HG03558 (cell line): ENCODE measurements around the gene MAD1L1.

Experiments
- ATAC-seq: cut with Tn5 transposase; IDR thresholded peaks from one replicate; pipeline ENCODE4 v1.9.1; 2021; ENCODE audit warnings: moderate number of reproducible peaks; ENCODE audit not compliant: unreplicated experiment; ENCODE audit errors: extremely low read depth

Gene MAD1L1

DNA sequence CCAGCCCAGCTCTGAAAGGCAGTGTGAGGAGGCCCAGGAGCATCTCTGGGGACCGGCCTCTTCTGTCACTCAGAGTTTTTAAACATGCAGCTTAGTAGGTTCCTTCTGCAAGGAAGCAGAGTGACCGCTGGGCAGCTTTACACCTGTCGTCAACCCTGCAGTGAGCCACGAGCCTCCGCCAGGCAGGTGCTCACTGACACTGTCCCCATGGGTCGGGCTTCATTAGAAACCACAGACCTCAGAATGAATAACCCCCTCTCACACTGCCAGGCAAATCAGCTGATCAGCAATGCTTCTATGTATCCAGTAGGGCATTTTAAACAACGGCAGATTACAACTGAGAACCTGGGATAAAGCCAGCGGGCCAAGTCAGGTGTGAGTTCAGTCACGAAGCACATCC, 106.1 kb downstream of the MAD1L1 start:
- ATAC-seq, result no peak

DNA sequence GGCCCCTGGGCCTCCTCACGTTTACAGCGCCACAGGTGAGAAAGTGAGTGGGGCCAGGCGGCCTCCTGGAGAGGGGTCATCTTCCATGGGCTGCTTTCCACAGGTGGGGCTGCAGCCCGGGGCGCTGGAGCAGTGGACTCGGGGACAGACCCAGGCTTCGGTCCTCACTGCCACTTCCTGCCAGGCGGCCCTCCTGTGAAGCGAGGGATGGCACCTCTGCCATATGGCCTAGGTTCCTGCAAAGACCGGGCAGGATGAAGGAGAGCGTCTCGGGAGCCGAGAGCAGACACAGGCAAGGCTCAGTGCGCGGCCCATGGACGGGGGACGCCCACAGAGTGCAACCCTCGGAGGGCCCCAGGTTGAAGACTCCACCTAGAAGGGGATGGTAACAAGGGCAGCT, 106.8 kb downstream of the MAD1L1 start:
- ATAC-seq, result no peak

DNA sequence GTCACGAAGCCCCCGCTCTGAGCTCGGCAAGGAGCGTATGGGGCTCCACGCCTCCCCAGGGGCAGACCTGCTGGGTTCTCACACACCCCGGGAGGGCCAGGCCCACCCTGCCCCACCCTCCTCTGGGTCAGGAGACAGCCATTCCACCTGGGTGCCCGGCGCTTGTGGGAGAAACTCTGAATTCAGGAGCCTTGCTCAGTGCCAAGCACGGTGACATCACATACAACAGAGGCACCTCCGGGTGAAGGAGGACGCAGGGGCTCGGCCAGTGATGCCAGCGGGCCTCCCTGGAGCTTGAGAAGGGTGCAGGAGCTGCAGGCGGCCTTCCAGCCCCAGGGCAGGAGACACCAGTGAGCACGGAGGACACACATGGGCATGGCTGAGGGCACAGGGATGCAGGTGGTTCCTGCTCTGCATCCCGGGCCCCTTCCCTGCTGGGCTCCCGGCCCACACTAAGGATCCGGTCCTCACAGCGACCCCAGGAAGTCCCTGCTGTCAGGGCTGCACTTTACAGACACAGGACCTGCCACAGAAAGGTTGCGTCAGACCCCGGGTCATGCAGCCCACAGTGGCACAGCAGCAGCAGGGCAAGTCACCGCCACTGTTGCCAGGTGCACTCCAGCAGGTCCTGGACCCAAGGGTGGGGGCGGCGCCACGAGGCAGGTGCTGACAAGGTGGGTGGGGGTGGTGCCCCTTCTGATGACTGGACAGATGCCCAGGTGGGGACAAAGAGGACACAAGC, 108.0 kb downstream of the MAD1L1 start:
- ATAC-seq, result no peak

DNA sequence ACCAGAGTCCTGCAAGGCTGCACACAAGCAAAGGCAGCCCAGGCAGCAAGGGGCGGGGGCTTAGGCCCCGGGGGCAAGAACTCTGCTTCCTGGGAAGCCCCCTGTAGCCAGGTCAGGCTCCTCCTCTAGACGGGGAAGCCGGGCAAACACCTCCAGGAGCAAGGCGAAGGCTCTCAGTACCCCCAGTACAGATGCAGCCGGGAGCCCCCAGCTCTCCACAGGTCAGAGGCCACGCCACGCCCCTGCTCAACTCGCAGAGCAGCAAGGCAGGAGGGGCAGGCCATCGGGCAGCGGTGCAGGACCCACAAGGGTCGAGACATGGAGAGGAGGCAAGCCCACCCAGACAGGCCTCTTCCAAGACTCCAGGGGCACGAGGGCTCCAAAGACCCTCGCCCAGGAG, 108.8 kb downstream of the MAD1L1 start:
- no peak for ATAC-seq

DNA sequence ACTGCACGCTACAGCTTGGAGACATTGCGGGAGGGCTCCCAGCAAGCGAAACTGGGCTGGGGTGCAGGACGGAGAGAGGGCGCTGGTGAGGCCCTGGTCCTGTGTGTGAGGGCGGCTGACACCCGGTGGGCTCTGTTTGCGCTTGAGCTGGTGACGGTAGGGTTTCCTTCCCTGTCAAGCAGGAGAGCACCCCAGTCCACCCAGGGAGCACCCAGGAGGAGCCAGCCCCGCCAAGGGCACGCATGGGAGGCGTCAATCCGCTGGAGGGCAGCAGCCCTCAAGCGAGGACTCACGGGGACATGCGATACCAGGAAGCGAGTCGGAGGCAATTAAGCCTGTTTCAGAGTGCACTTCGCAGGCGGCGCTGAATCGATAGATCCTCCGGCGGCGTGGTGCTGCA, 109.4 kb downstream of the MAD1L1 start:
- no peak for ATAC-seq

DNA sequence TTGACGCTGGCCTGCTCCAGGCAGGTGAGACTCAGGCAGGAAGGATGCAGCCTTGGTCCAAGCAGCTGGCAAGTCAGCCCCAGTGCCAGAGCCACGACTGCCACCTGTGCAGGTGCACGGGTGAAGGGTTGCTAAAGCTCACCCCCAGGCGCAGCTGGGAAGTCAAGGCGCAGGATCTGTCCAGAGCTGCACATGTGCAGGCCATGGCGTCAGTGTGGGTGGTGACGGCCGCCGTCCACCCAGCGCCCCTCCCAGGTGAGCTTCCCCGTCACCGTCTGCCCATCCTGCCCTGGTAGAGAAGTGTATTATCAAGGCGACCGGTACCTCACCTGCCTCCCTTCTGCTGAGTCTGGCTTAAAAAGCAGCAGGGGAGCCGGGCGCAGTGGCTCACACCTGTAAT, 110.1 kb downstream of the MAD1L1 start:
- no peak for ATAC-seq

DNA sequence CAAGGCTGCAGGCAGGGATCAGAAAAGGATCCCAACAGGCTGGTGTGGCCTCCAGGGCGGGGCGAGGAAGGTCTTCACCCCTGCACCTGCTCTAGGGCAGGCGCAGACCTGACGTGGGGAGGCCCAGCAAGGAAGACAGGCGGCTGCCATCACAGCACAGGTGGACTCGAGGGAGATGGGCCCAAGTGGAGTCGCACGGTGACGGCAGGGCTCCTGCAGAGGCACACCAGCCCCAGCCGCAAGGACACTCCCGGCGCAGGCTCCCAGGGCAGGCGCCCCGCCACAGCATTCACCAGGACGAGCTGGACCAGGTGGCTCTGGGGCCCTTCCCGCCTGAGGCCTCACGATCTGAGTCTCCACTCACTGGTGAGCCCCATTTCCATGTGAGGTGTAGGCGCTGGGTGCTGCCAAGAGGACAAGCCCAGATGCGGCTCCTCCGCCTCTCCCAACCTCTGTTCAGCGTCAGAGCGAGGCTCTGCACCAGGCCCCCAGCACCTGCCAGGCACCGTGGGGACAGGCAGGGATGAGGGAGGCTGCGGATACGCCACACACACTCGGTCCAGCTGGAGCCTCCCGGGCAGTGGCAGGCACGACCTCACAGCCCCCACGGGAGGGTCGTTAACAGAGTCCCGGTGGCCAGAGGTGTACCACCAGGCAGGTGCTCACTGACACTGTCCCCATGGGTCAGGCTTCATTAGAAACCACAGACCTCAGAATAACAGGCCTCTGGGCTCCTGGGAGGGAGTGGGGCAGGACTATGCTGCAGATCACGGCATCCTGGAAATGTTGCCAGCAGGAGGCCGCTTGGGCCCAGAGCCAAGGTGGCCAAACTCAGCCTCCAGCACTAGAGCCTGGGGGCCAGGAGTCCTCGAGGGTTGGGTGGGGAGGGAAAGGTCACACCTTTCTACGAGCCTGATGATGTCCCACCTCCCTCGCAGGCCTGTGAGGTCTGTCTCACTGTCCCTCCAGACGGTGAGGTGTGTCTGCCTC, 111.6 kb downstream of the MAD1L1 start:
- no peak for ATAC-seq

DNA sequence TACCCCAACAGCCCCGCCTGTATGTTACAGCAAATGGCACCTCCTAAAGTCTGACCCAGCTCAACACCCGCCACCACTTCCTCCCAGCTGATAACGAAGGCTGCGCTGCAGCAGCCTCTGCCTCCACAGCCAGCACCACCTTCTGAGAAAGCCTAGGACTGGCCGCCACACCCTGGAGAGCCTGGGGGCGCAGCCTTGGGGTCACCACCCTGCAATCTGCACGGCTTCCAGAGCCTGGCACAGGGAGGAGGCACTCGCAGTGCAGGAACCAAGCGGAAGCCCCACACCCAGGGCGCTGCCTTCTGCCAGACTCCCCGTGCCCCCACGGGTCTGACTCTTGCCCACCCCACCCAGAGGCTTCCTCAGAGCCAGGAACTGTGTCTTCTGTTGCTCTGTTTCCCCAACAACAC, 112.5 kb downstream of the MAD1L1 start:
- ATAC-seq, result no peak

DNA sequence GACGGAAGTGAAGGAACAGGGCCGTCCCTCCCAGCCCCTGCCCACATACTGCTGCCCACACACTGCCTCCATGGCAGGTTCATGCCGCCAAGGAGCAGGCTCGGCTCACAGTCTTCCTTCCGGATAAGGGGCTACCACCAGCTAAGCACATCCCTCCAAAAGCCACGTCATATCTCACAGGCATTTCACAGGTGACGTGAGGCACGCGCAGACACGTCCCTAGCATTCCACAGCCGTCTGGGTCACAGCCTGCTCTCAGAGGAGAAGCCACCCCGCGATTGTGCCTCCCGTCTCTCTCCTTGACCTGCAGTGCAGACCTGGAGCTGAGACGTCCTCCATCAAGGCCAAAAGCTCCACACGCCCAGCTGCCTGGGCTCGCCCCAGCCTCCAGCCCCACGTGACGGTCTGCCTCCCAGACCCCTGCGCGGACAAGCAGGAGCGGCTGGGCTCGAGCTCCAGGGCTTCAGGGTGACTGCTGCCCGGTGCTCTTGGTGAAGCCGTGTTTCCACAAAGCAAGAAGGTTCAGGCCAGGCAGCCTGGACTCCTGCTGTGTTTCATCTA, 114.0 kb downstream of the MAD1L1 start:
- no peak for ATAC-seq

DNA sequence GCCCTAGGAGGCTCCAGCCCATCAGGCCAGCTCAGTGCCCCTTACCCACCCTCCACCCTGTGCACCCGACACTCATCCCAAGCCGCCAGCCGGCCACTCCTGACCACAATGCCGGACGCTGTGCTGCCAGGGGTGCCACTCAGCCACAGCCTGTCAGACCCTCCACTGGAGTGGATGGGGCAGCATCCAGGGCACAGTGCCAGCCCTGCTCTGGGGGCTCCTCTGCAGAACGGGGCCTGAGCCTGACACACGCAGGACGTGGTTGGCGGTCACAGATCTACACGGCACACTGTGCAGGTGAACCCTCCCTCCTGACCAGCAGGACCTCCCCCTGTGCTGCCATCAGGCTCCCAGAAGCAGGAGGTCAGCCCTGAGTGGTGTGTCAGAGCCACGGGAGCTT, 114.7 kb downstream of the MAD1L1 start:
- no peak for ATAC-seq

DNA sequence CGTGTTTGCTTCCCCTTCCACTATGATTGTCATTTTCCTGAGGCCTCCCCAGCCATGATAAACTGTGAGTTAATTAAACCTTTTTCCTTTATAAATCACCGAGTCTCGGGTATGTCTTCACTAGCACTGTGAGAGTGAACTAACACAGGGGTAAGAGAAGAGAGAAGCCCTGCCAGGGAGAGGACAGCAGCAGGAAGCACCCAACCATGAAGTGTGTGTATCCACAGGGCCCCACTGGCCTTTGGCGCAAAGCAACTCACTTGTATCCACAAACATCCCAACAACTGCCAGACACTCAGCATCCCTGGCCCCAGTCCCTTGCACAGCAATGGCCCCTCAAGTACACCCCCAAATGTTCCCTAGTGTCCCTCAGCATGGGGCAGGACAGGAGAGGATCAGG, 115.1 kb downstream of the MAD1L1 start:
- ATAC-seq, result no peak

DNA sequence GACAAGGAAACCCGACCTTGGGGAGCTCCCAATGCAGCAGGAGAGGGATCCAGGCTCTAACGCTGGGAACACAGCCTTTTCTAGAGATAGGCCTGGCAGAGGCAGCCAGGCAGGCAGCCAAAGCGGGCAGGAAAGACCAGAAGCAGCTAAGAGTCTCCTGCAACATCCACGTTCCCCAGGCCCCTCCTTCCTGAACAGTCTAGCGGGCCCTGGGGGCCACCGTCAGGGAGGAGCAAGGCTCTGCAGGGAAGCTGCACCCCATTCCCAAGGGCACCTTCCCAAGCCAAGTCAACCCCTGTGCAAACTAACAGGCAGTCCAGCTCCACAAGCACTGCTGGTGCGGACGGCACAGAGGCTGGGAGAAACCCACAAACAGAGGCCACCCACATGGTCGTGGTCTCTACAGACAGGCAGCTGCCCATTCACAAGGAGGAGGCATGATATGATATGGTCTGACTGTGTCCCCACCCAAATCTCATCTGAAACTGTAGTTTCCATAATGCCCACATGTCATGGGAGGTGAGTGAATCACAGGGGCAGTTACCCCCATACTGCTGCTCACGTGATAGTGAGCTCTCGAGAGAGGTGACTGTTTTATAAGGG, 115.7 kb downstream of the MAD1L1 start:
- no peak for ATAC-seq

DNA sequence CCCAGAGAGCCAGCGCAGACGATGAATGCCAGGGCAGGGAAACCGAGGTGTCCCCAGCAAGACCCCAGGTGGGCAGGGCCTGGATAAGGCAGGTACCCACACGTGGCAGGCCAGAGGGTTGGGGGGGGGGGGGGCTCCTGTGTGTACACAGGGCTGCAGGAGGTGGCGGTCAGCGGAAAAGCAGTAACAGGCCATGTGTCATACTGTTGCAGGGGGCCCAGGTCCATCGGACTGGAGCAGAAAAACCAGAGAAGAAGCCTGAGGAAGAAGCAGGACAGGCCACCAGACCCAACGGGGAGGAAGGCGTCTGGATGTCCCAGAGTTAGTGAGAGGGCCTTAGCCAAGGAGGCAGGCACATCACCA, 116.3 kb downstream of the MAD1L1 start:
- no peak for ATAC-seq

DNA sequence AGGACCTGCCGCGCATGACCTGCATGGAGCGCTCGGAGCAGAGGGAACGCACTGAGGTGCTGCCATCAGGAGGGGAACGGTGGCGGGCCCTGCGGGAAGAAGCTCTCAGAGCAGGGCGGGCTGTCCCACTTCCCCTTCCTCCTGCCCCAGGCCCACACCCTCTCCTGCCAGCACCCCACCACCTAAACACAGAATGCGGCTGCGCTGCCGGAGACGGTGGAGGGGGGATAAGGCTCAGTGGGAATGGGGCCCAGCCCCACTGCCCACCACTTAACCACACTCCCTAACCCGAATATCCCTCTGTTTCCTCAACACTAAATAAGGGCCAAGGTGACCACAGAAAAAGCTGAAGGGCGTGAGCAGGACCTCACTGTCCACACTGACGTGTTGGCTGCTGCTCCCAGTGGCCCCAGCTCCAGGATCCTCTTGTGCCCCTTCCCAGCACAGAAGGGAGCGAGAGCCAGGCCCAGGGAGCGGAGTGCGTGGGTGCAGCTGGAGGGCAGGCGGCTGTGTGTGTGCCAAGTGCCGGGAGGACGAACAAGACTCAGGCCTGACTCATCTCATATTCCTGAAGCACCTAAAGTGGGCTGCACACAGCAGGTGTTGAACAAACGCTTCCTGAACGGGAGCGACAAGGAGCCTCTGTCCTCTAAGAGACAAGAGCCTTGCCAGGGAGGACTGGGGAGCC, 116.8 kb downstream of the MAD1L1 start:
- ATAC-seq, result no peak

DNA sequence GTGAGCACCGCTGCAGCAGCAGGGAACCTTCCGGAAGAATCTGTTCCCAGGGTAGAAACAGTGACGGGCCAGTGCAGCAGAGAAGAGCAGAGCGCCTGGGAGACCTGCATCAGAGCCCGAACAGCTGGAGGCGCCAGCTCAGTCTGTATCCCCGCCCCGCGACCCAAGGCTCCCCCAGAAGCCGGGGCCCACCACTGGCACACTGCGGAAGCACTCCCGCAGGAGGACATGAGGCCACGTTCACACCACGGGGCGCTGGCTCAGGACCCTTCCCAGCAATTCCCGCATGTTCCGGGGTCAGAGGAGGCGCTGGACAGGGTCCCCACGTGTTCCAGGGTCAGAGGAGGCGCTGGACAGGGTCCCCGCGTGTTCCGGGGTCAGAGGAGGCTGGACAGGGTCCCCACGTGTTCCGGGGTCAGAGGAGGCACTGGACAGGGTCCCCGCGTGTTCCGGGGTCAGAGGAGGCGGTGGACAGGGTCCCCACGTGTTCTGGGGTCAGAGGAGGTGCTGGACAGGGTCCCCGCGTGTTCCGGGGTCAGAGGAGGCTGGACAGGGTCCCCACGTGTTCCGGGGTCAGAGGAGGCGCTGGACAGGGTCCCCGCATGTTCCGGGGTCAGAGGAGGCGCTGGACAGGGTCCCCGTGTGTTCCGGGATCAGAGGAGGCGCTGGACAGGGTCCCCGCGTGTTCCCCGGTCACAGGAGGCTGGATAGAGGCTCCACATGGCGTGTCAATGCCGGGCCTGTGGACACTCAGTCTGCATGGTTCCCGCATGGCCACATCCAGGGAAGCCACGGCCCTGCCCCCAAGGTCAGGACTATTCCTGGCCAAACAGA, 117.6 kb downstream of the MAD1L1 start:
- ATAC-seq, result no peak

DNA sequence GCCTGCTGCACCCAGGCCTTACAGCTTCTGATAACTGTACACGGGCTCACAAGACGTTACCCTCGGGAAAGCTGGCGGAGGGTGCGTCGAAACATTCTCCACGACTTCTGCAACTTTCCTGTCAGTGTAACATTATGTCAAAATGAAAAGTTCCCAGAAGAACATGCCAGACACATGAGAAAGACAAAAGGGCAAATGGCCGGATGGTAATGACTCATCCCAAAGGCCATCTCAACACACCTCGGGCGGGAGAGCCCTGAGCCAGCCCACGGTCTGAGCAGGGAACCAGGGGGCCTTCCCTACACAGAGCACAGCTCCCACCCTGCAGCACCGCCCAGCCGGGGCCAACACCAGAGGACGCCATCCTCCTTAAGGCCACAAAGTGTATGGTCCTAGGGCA, 118.7 kb downstream of the MAD1L1 start:
- ATAC-seq, result no peak

DNA sequence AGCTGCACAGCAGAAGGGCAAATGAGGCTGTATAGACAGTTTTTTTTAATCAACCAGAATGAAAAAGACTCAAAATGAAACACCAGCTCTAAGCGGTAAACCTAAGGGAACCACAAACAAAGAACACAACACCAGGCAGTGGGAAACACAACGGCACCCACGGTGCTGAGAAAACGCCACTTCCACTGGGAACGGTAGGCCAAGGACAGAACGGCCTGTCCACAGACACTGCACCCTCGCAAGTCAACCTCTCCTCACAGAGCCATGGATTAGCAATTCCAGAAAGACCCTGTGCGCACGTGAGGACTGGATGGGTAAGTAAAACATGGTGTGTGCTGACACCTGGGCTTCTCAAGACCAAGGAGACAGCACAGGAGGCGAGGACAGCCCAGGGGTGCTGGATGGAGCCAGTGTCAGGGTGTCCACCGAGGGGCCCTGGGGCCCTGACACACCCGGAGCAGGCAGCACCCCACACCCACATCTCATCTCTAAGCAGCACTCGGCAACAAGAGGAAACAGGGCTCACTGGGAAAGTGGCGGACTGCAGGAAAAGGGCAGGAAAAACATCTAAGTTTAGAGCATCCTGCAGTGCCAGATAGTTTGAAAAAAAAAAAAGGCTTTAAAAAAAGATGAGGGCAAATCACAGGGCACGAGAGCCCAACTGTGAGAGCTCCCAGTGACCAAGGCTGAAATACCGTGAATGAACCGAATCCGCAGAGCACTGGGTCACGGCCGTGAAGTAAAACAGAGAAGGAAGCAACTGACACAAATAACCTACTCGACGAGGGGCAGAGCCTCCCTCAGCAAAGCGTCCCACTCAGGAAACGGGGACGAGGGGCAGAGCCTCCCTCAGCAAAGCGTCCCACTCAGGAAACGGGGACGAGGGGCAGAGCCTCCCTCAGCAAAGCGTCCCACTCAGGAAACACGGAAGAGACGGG, 120.2 kb downstream of the MAD1L1 start:
- ATAC-seq, result no peak

DNA sequence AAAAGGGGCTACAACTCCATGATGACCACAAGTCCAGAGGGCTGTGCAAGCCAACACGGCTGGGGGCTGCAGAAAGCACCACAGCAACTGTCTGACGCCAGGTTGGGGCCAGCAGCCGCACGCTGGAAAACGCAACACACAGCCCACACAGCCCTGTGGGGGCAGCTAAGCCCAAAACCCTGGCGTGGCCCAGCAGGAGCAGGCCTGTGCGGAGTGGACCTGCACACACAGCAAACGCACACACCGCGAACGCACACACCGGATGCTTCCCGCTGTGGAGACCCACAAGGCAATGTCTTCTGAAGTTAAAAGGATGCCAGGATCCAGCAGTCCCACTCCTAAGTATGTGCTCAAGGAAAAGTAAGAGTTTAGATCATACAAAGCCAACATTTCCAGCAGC, 121.2 kb downstream of the MAD1L1 start:
- no peak for ATAC-seq
